Natural killer cell (primary cell): ENCODE results near the gene SLC22A23. TPM values are rescaled to one million over a fixed set of nuclear protein-coding genes. Genes with fewer than 3 reads are reported as not detected.
A peak's percentile ranks its signal among the peaks of the same experiment; 100 is the strongest.

ENCODE experiments used
- ATAC-seq, 3 donors: fragments of 150-1000 bp in 2 of 3; fragments of 200-7000 bp in 1 of 3; cut with Tn5 transposase; 1 replicate in 1 of 3; 2 replicates in 2 of 3; pipeline ENCODE4 v1.10.0; 2021; ENCODE audit warnings: mild to moderate bottlenecking in 2 of 3, moderate library complexity in 2 of 3
- DNase-seq, 2 donors: peaks; one replicate each; pipeline versions ENCODE4 v3.0.0 to v3.0.0-alpha.2; 2013 to 2021; ENCODE audit warnings: mixed read lengths in 1 of 2
- H3K27ac ChIP-seq: one replicate; pipeline ENCODE4 v1.5.1; 2013; ENCODE audit warnings: mild to moderate bottlenecking, low read length
- H3K27me3 ChIP-seq: one replicate; pipeline ENCODE4 v1.6.1; 2013; ENCODE audit warnings: low read length; ENCODE audit not compliant: control insufficient read depth, insufficient read depth
- H3K36me3 ChIP-seq: one replicate; pipeline ENCODE4 v1.6.1; 2013; ENCODE audit warnings: low read length; ENCODE audit not compliant: control insufficient read depth, insufficient read depth
- H3K4me1 ChIP-seq: one replicate; pipeline ENCODE4 v1.6.1; 2013; ENCODE audit warnings: low read length; ENCODE audit not compliant: control insufficient read depth, insufficient read depth
- H3K4me3 ChIP-seq: one replicate; pipeline ENCODE4 v1.5.1; 2013; ENCODE audit warnings: low read length
- H3K9me3 ChIP-seq: one replicate; pipeline ENCODE4 v1.6.1; 2013; ENCODE audit warnings: low read length; ENCODE audit not compliant: control insufficient read depth, insufficient read depth
- H3K27ac Mint-ChIP-seq, 2 donors: one replicate each; pipeline ENCODE4 v1.8.0; 2022; ENCODE audit warnings: mild to moderate bottlenecking in 2 of 2, mixed read lengths in 2 of 2, moderate library complexity in 1 of 2
- H3K27me3 Mint-ChIP-seq, 2 donors: one replicate each; pipeline ENCODE4 v1.8.0; 2022; ENCODE audit warnings: low read depth in 2 of 2, mixed read lengths in 2 of 2
- H3K36me3 Mint-ChIP-seq: one replicate; pipeline ENCODE4 v1.8.0; 2022; ENCODE audit warnings: mixed read lengths
- H3K4me1 Mint-ChIP-seq, 2 donors: one replicate each; pipeline ENCODE4 v1.8.0; 2022; ENCODE audit warnings: mixed read lengths in 2 of 2
- H3K4me3 Mint-ChIP-seq: one replicate; pipeline ENCODE4 v1.8.0; 2022; ENCODE audit warnings: mild to moderate bottlenecking, moderate library complexity, mixed read lengths
- H3K9me3 Mint-ChIP-seq, 2 donors: one replicate each; pipeline ENCODE4 v1.8.0; 2022; ENCODE audit warnings: mixed read lengths in 2 of 2
- WGBS: methylation state at CpG from one replicate; pipeline ENCODE4 v1.1.7; 2013; ENCODE audit warnings: missing lambda C conversion rate; ENCODE audit not compliant: insufficient coverage; 5-methylcytosine and 5-hydroxymethylcytosine counted together
- intact Hi-C: fragments of 100-400 bp; cut with micrococcal nuclease; formaldehyde crosslinking; loops from one replicate; pipeline ENCODE4 v1.14.2; 2022
- total RNA-seq, 4 donors: library from RNA; stranded (reverse); fragments of 120-200 nt in 1 of 4; gene quantifications; one replicate each; pipeline versions ENCODE4 v1.2.3 to v1.2.4, GENCODE V29; 2013 to 2022
- TF ChIP-seq, protein P1 (sequence below): fragments of 200-600 bp; IDR thresholded peaks from one replicate; pipeline ENCODE4 v1.8.0; 2022; ENCODE audit warnings: antibody characterized with exemption

The SLC22A23 gene
- total RNA-seq, 3 donors from 2014 or later (not counting 1 experiment from before 2014, with no cell fraction given), result 0.24 to 0.79 (median 0.38) TPM

DNA sequence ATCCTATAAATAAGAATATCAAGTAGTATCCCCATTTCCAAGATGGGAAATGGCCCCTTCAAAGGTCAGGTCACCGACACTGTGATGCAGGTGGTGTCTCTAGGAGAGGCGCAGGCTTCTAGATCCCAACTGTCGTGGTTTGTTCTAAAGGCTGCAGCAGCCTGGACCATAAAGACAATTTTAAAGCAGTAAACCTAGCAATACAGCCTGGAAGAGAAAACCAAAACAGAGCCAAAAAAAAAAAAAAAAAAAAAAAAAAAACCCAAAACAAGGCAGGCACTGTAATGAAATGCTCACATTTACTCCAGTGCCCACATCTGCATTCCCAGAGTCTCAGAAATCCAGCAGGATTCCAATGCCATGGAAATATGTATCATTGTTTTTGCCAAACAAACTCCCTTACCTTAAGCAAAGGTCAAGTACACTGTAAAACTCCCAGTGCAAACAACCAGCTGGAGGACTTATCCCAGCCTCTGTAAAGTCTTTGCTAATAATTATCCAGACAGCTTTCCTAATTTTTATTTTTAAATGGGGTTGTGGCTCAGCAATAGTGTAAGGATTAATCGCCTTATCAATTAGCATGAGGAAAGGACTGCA is 99.9 kb downstream of the SLC22A23 start:
- intact Hi-C loops, result no loop called here
- Mint-ChIP-seq H3K4me1 (peaks cover 15 to 18% of the 10 kb centered on the region in 2 donors), H3K27ac (peak overlapping the region; percentile 78 to 84), H3K27me3 (peaks cover 0 to 9% of the 10 kb centered on the region in 2 donors), H3K36me3 (no peaks in the 10 kb centered on the region), H3K9me3 (no peaks in the 10 kb centered on the region), H3K4me3 (peak overlapping the region; percentile 85)
- peaks cover 16% of the 10 kb centered on the region for H3K4me1 ChIP-seq
- peak overlapping the region; percentile 57 for H3K27ac ChIP-seq
- no peaks in the 10 kb centered on the region for H3K27me3 ChIP-seq
- no peak overlapping the region for H3K4me3 ChIP-seq
- H3K36me3 ChIP-seq, result no peaks in the 10 kb centered on the region
- TF ChIP-seq, protein P1, sequence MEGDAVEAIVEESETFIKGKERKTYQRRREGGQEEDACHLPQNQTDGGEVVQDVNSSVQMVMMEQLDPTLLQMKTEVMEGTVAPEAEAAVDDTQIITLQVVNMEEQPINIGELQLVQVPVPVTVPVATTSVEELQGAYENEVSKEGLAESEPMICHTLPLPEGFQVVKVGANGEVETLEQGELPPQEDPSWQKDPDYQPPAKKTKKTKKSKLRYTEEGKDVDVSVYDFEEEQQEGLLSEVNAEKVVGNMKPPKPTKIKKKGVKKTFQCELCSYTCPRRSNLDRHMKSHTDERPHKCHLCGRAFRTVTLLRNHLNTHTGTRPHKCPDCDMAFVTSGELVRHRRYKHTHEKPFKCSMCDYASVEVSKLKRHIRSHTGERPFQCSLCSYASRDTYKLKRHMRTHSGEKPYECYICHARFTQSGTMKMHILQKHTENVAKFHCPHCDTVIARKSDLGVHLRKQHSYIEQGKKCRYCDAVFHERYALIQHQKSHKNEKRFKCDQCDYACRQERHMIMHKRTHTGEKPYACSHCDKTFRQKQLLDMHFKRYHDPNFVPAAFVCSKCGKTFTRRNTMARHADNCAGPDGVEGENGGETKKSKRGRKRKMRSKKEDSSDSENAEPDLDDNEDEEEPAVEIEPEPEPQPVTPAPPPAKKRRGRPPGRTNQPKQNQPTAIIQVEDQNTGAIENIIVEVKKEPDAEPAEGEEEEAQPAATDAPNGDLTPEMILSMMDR, result no peak
- WGBS, result 78% methylated on average over 4 of the region's 4 CpGs
- H3K9me3 ChIP-seq, result no peaks in the 10 kb centered on the region
- no peak for ATAC-seq
- DNase-seq, result no peak

DNA sequence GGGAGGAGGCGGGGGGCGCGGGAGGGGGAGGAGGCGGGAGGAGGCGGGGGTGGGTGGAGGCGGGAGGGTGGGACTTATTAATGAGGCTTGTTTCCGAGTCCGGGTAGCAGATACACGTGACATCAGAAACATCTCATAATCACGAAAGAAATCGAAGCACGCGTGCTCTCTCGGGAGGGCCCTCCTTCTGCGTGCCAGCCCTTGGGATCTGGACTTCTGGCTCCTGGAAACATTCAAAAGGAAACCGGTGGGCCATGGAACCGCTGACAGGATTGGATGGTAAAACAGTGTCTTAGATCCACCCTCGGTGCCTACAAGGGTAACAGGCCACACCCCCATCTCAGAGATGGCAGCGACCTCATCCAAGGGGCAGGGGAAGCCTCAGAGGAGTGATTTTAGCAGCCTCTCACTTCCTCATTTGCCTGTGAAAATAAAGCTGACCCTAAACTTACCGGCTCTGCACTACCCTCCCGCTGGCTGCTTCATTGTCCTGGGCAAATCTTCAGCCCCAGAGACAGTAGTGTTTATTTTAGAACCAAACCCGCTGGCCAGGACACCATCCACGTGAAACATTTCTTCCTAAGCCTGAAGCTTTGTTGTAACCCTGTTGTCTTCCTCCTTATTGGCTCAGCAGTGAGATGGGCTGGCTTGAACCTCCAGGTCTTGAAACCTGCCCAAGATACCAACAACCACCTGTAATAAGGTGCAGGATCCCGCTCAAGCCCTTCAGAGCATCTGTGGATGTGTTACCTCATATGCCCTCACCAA is 100.6 kb downstream of the SLC22A23 start:
- intact Hi-C loops, result no loop called here
- H3K4me1 Mint-ChIP-seq, result peaks cover 15 to 18% of the 10 kb centered on the region in 2 donors

DNA sequence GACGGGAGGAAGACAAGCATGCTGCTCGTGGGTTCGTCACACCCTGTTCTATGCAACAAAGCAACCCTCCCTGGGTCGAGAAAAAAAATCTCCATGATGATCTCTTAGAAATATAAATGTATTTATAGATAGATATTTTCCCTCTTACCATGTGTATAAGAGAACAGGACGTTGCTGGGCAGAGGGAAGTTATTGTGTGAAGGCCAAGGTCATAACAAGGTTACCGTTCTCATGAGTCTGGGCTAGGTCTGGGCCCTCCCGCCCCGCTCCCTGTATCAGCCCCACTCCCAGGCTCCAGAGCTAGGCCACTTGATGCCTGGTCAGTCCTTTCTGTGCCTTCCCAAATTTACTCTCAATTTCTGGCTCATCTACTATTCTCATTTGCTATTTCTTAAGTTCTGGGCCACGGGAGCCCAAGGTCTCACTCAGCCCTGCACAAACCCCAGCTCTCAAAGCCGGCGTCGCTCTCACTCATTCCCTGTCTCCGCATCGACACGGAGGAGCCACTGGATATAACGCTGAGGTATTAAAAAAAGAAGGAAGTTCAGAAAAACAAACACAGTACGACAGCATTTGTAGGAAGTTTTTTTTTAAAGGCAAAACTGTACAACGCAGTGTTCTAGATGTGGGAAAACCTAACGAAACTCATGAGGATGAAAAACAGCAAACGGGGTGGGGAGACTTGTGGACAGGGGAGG is 101.3 kb downstream of the SLC22A23 start:
- peak in 1 of 2 donors; percentile 69 for DNase-seq
- H3K9me3 ChIP-seq, result no peaks in the 10 kb centered on the region
- no peaks in the 10 kb centered on the region for H3K9me3 Mint-ChIP-seq
- peaks cover 15 to 18% of the 10 kb centered on the region in 2 donors for H3K4me1 Mint-ChIP-seq
- peak overlapping the region; percentile 70 for H3K27ac ChIP-seq
- H3K36me3 Mint-ChIP-seq, result no peaks in the 10 kb centered on the region
- peak overlapping the region; percentile 85 for H3K4me3 Mint-ChIP-seq
- H3K4me3 ChIP-seq, result peak overlapping the region; percentile 26
- no peaks in the 10 kb centered on the region for H3K36me3 ChIP-seq
- ATAC-seq, result peak in 2 of 3 donors; percentile 10 to 19
- peaks cover 16% of the 10 kb centered on the region for H3K4me1 ChIP-seq
- no peaks in the 10 kb centered on the region for H3K27me3 ChIP-seq
- intact Hi-C loops, result no loop called here
- peaks cover 0 to 6% of the 10 kb centered on the region in 2 donors for H3K27me3 Mint-ChIP-seq
- 32% methylated on average over 16 of the region's 20 CpGs for WGBS
- TF ChIP-seq, protein P1, result no peak
- H3K27ac Mint-ChIP-seq, result peak overlapping the region; percentile 78 to 84

More for the DNA sequence above, 100.6 kb downstream of the SLC22A23 start:
- DNase-seq (peak; percentile 40 to 87), ATAC-seq (peak; percentile 76 to 92 (median 91))
- H3K9me3 ChIP-seq, result no peaks in the 10 kb centered on the region
- H3K4me3 ChIP-seq, result peak overlapping the region; percentile 45
- H3K27ac ChIP-seq, result peak overlapping the region; percentile 57
- H3K27me3 ChIP-seq, result no peaks in the 10 kb centered on the region
- Mint-ChIP-seq H3K27ac (peak overlapping the region; percentile 78 to 84), H3K9me3 (no peaks in the 10 kb centered on the region), H3K36me3 (no peaks in the 10 kb centered on the region), H3K27me3 (peaks cover 0 to 6% of the 10 kb centered on the region in 2 donors), H3K4me3 (peak overlapping the region; percentile 85)
- 8% methylated on average over 18 of the region's 24 CpGs for WGBS
- TF ChIP-seq, protein P1, result no peak
- H3K4me1 ChIP-seq, result peaks cover 16% of the 10 kb centered on the region
- H3K36me3 ChIP-seq, result no peaks in the 10 kb centered on the region
